Motor neuron (in vitro differentiated cells): ENCODE measurements around the gene RALGPS1. TPM values are rescaled to one million over a fixed set of nuclear protein-coding genes. Genes with fewer than 3 reads are reported as not detected.
A peak's percentile ranks its signal among the peaks of the same experiment; 100 is the strongest.
"Not testable (repeated sequence)": the region's sequence is repeated elsewhere in the genome, so short reads cannot be mapped to it uniquely, and the experiment has no call there.

Experiments used
- ATAC-seq, 8 experiments: fragments of 200-7000 bp; cut with Tn5 transposase; replicated peaks in 6 of 8; 2 replicates each; pipeline ENCODE4 v1.8.0; 2021; ENCODE audit warnings: mild to moderate bottlenecking in 8 of 8, moderate library complexity in 8 of 8
- H3K27ac ChIP-seq, 2 donors: fragments of 250-450 bp; sonication (Bioruptor Pico); 2 replicates each; pipeline ENCODE4 v1.9.0; 2021; ENCODE audit warnings: antibody characterized with exemption in 2 of 2, mild to moderate bottlenecking in 2 of 2, moderate library complexity in 1 of 2
- H3K4me1 ChIP-seq, 2 donors: fragments of 250-450 bp; sonication (Bioruptor Pico); replicated peaks in 1 of 2; 2 replicates each; pipeline ENCODE4 v1.6.1; 2021; ENCODE audit warnings: antibody characterized with exemption in 2 of 2, mild to moderate bottlenecking in 2 of 2, moderate library complexity in 1 of 2
- H3K4me3 ChIP-seq, 5 donors: fragments of 250-450 bp; sonication (Bioruptor Pico); 2 replicates each; pipeline ENCODE4 v1.9.0; 2021; ENCODE audit warnings: antibody characterized with exemption in 5 of 5, mild to moderate bottlenecking in 5 of 5, moderate library complexity in 4 of 5
- WGBS, 10 experiments: fragments of 450-650 bp; shearing (Covaris generic); methylation state at CpG; one replicate each; pipeline ENCODE4 v1.0.0; 2022; 5-methylcytosine and 5-hydroxymethylcytosine counted together
- in situ Hi-C, 9 experiments: fragments of 400-800 bp; cut with MboI; loops; one replicate each; pipeline ENCODE4 v1.15.0; 2021; ENCODE audit warnings: low sequenced_read_pairs in 9 of 9, low pct_unique_long_range_greater_than_20kb in 2 of 9; ENCODE audit not compliant: unreplicated experiment in 9 of 9
- total RNA-seq, 8 experiments: library from RNA; unstranded; fragments of 300-600 nt; gene quantifications; 2 replicates each; pipeline versions ENCODE4 v1.2.3 to v1.2.4, GENCODE V29; 2022

The RALGPS1 gene
- total RNA-seq, 8 experiments from 2014 or later, result 4.3 to 29.6 (median 17.3) TPM

DNA sequence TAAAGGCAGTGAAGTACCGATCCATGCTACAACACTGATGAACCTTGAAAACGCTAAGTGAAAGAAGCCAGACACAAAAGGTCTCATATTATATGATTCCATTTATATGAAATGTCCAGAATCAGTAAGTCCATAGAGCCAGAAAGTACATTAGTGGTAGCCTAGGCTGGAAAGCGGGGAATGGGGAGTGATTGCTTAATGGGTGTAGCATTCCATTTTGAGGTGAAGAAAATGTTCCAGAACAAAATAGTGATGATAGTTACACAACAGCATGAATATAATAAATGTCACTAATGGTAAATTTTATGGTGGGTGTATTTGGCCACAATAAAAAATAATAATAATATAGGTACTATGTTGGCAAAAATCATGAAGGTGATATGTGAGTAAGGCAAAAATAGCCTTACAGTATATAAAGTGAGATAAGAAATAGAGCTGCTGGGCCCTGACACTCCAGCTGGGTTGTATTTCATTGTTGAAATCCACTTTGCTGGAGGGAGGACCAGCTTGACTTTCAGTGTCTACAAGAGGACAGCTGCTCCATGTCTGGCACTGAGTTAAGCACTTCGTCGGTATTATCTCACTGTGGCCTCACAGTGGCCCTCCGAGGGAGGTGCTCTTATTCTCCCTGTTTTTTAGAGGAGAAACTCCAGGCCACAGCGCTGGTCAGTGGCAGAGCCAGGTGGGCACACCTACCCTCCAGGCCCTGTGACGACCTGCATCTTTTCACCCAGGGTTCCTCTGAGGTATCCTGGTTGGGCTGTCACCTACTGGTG is 230.3 kb downstream of the RALGPS1 start:
- 63 to 100% (median 91%) methylated on average over 3 to 8 of the region's 8 CpGs for WGBS, 10 experiments
- ATAC-seq, result no peak
- in situ Hi-C loops, result no loop called here

GRCh38 chr9:127146841-127147240 is 232.3 kb downstream of the RALGPS1 start:
- H3K4me3 ChIP-seq, in situ Hi-C loops, H3K27ac ChIP-seq, ATAC-seq, H3K4me1 ChIP-seq: not testable (repeated sequence)

More for the DNA sequence above, 230.3 kb downstream of the RALGPS1 start:
- Histone ChIP-seq H3K4me1 (no peaks in the 10 kb centered on the region), H3K27ac (no peak overlapping the region), H3K4me3 (no peak overlapping the region)

GRCh38 chr9:127147251-127147650 is 232.7 kb downstream of the RALGPS1 start:
- 44 to 100% (median 86%) methylated on average over 1 to 2 of the region's 2 CpGs; no CpG with 5 or more reads in 1 of the 10 experiments for WGBS, 10 experiments
- ATAC-seq, result no peak
- in situ Hi-C loops, result no loop called here
- Histone ChIP-seq H3K4me3 (no peak overlapping the region), H3K27ac (no peak overlapping the region), H3K4me1 (no peaks in the 10 kb centered on the region)

DNA sequence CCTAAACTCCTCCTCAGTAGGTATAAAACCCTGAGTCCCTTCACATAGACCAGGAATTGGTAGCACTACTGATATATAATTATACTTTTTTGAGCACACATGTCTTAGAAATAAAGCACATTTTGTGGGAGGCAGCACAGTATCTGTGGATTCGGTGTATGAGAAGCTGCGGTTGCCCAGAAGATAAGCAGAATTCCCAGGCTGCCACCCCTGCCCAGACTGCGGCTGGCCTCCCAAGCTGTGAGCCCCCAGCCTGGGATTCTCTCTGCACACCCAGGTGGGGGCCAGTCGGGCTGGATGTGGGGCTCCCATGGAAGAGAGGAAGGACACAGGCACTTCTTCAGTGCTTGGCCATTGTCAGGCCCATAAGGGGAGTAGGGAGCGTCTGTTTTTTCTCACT is 233.4 kb downstream of the RALGPS1 start:
- ATAC-seq, result no peak
- 60 to 100% (median 90%) methylated on average over 1 to 4 of the region's 5 CpGs; no CpG with 5 or more reads in 3 of the 10 experiments for WGBS, 10 experiments
- Histone ChIP-seq H3K4me1 (no peaks in the 10 kb centered on the region), H3K4me3 (no peak overlapping the region), H3K27ac (no peak overlapping the region)
- in situ Hi-C loops, result no loop called here

GRCh38 chr9:127149010-127149409 is 234.4 kb downstream of the RALGPS1 start:
- in situ Hi-C loops, result no loop called here
- Histone ChIP-seq H3K4me1 (no peaks in the 10 kb centered on the region), H3K4me3 (no peak overlapping the region), H3K27ac (no peak overlapping the region)
- WGBS, 10 experiments, result 17 to 100% (median 100%) methylated on average over 1 to 4 of the region's 7 CpGs; no CpG with 5 or more reads in 4 of the 10 experiments
- ATAC-seq, result no peak

GRCh38 chr9:127149463-127150390 is 235.1 kb downstream of the RALGPS1 start:
- H3K27ac ChIP-seq, result no peak overlapping the region
- in situ Hi-C loops, result no loop called here
- H3K4me1 ChIP-seq, result no peaks in the 10 kb centered on the region
- H3K4me3 ChIP-seq, result no peak overlapping the region
- no peak for ATAC-seq
- WGBS, 10 experiments, result 0 to 100% (median 67%) methylated on average over 1 to 4 of the region's 6 CpGs; no CpG with 5 or more reads in 2 of the 10 experiments

DNA sequence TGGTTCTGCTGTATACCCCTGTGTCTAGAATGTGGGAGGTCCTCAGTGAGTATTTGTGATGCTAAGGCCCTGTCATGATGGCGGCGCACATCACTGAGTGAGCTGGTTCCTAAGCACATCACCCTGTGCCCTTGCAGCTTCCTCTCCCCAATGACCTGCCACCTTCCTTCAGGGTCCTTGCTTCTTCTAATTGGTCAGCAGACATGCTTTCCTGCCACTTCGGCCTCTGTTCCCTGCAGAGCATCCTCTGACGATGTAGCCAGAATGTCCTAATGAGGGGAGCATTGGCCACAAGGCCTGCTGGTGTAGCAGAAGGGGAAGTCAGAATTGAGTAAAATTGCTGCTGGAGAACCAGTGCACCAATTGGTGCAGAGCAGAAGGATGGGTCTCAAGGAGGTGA is 238.9 kb downstream of the RALGPS1 start:
- ATAC-seq, result no peak
- 92 to 100% (median 100%) methylated on average over 1 to 4 of the region's 4 CpGs; no CpG with 5 or more reads in 5 of the 10 experiments for WGBS, 10 experiments
- in situ Hi-C loops, result no loop called here
- Histone ChIP-seq H3K4me1 (no peaks in the 10 kb centered on the region), H3K4me3 (no peak overlapping the region), H3K27ac (no peak overlapping the region)

- peaks cover 2% of the 10 kb centered on the region in 2 donors for H3K4me1 ChIP-seq
- H3K4me3 ChIP-seq, result no peak overlapping the region
- peak in 1 of 8 experiments; percentile 34 for ATAC-seq
- in situ Hi-C loops, result no loop called here
- 80 to 100% (median 100%) methylated on average over 1 to 4 of the region's 5 CpGs; no CpG with 5 or more reads in 6 of the 10 experiments for WGBS, 10 experiments
- H3K27ac ChIP-seq, result no peak overlapping the region
These were observed 239.4 kb downstream of the RALGPS1 start for GRCh38 chr9:127154003-127154389.

DNA sequence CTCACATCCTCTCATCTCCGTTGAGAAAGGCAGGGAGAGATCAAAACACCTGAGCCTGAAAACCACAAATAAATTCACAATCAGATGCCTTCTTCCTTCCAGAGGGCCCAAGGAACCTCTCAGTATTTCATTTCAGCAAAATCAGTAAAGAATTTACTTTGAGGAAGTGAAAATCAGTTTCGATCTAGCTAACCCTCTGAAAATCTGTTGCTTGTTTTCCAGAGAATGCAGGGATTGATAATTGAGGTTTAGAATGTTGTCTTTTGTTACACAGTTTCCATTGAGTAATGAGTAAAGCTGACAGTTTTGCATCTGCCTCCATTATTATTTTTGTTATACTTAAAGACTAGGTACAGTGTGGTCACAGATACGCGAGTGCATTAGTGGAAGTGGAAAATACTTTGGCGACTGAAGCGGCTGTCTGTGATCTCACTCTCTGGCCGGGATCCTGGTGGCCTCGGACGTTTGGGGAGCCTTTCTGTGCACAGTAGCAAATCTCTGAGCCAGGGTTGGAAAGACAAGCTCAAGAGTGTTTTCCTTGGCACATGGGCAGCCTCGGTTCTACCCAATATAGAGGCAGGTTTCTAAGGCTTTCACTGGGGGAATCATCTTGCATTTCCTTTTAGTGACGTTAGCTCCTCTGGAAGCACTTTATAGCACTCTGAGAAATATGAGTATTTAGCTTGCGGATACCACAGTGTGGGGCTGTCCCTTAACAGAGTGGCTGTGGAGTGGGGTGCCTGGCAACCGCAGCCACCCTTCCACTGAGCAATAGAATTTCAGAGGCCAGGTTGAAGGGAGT is 240.0 kb downstream of the RALGPS1 start:
- Histone ChIP-seq H3K4me1 (peaks cover 8% of the 10 kb centered on the region in 2 donors), H3K27ac (no peak overlapping the region), H3K4me3 (no peak overlapping the region)
- peak in 3 of 8 experiments; percentile 50 to 79 (median 58) for ATAC-seq
- WGBS, 10 experiments, result 15 to 100% (median 72%) methylated on average over 2 to 12 of the region's 13 CpGs; no CpG with 5 or more reads in 1 of the 10 experiments
- in situ Hi-C loops, result no loop called here

GRCh38 chr9:127155314-127155960 is 240.9 kb downstream of the RALGPS1 start:
- Histone ChIP-seq H3K27ac (no peak overlapping the region), H3K4me1 (peaks cover 9% of the 10 kb centered on the region in 2 donors), H3K4me3 (no peak overlapping the region)
- WGBS, 10 experiments, result 72 to 90% (median 82%) methylated on average over 1 to 5 of the region's 5 CpGs; no CpG with 5 or more reads in 1 of the 10 experiments
- in situ Hi-C loops, result no loop called here
- ATAC-seq, result no peak

GRCh38 chr9:127158786-127159324 is 244.3 kb downstream of the RALGPS1 start:
- Histone ChIP-seq H3K27ac (no peak overlapping the region), H3K4me1 (peaks cover 9% of the 10 kb centered on the region in 2 donors), H3K4me3 (no peak overlapping the region)
- ATAC-seq, result peak in 1 of 8 experiments; percentile 50
- in situ Hi-C loops, result no loop called here
- WGBS, 10 experiments, result 81 to 100% (median 91%) methylated on average over 1 to 4 of the region's 4 CpGs

DNA sequence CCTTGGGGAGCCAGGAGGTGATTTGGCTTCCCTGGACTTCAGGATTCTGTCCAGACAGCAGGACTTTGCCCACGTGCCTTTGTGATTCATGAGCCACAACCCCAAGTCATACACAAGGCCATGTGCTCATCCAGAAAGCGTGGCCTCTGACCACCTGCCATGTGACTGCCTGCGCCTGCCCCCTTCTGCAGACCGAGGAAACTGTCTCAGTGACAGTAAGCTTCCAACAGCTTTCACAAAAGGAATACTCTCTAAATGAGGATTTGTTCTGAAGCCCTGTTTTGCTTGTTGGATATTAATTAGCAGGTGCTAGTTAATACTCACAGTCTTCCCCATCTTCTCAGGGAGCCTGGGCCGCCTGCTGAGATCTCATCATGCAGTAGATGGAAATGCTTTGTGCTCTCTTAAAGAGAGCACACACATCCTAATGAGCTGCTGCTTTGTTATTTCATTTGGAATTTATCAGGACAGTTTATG is 244.8 kb downstream of the RALGPS1 start:
- 30 to 71% (median 41%) methylated on average over 1 to 4 of the region's 5 CpGs; no CpG with 5 or more reads in 2 of the 10 experiments for WGBS, 10 experiments
- ATAC-seq, result peak; percentile 39 to 99 (median 94)
- no peak overlapping the region for H3K4me3 ChIP-seq
- H3K4me1 ChIP-seq, result peaks cover 9% of the 10 kb centered on the region in 2 donors
- in situ Hi-C loops, result no loop called here
- no peak overlapping the region for H3K27ac ChIP-seq
